Stimulated activated naive CD8-positive, alpha-beta T cell treated with anti-CD3 and anti-CD28 coated beads, Interleukin-15, amount 100 ng/mL, for 72 hours (primary cell): Measurements from ENCODE around the gene ZNF778.
"Not testable (repeated sequence)": the region's sequence is repeated elsewhere in the genome, so short reads cannot be mapped to it uniquely, and the experiment has no call there.

Experiments used
- ATAC-seq: fragments of 150-1000 bp; cut with Tn5 transposase; 2 replicates; pipeline ENCODE4 v1.10.0; 2021; ENCODE audit warnings: mild to moderate bottlenecking, moderate library complexity
- DNase-seq, 2 donors: peaks; one replicate each; pipeline ENCODE4 v3.0.0; 2021 to 2022
- H3K27ac Mint-ChIP-seq, 2 donors: one replicate each; pipeline ENCODE4 v1.8.0; 2022; ENCODE audit warnings: mild to moderate bottlenecking in 2 of 2, mixed read lengths in 2 of 2, moderate library complexity in 2 of 2
- H3K27me3 Mint-ChIP-seq: one replicate; pipeline ENCODE4 v1.8.0; 2022; ENCODE audit warnings: mixed read lengths
- H3K4me1 Mint-ChIP-seq: one replicate; pipeline ENCODE4 v1.8.0; 2022; ENCODE audit warnings: mild to moderate bottlenecking, mixed read lengths
- H3K4me3 Mint-ChIP-seq, 2 donors: one replicate each; pipeline ENCODE4 v1.8.0; 2022; ENCODE audit warnings: mild to moderate bottlenecking in 2 of 2, mixed read lengths in 2 of 2, moderate library complexity in 1 of 2
- H3K9me3 Mint-ChIP-seq, 2 donors: one replicate each; pipeline ENCODE4 v1.8.0; 2022; ENCODE audit warnings: mixed read lengths in 2 of 2

The ZNF778 gene

GRCh38 chr16:89246383-89246902, 28.9 kb downstream of the ZNF778 start:
- Mint-ChIP-seq H3K4me3 (peak overlapping the region; percentile 75 to 81), H3K9me3 (peaks cover 9 to 11% of the 10 kb centered on the region in 2 donors), H3K27ac (peak overlapping the region in 1 of 2 donors; percentile 48), H3K4me1 (peaks cover 31% of the 10 kb centered on the region), H3K27me3 (no peaks in the 10 kb centered on the region)
- no peak for ATAC-seq
- no peak for DNase-seq

DNA sequence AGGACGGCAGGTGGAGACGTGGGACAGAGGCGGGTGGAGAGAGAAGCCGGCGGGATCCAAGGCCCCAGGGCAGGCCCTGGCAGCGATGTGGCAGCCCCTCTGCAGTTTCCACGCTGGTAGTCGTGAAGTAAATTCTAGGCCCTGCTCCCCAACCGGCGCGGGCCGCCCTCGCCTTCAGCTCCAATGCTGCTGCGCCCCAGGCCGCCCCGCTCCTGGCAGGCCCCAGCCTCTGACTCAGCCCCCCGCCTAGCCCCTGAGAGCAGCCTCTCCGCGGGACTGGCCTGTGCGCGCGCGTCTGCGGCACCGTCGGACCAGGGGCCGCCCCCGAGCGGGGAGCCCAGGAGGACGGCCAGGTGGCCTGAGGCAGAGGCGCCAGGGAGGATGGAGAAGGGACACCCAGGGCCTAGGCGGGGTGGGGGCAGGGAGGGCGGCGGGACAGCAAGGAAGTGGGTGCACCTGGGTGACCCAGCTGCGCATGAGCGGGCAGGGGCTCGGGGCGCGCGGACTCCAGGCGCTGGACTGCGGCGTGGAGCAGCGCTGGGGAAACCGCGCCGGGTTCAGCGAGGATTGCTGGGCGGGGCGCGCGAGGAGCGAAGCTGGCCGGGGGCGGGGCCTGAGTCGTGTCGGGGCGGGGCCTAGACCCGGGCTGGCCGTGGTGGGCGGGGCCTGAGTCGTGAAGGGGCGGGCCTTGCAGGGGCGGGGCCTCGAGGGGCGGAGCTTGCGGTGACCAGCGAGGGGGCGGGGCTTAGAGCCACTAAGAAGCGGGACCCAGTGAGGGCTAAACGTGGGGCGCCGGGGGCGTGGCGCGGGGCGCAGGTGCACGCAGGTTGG, 29.6 kb downstream of the ZNF778 start:
- peak; percentile 85 for ATAC-seq
- H3K27me3 Mint-ChIP-seq: no peaks in the 10 kb centered on the region
- peak; percentile 90 to 95 for DNase-seq
- peaks cover 26% of the 10 kb centered on the region for H3K4me1 Mint-ChIP-seq
- peak overlapping the region in 1 of 2 donors; percentile 48 for H3K27ac Mint-ChIP-seq
- peak overlapping the region; percentile 75 to 81 for H3K4me3 Mint-ChIP-seq
- H3K9me3 Mint-ChIP-seq: peaks cover 9 to 11% of the 10 kb centered on the region in 2 donors

DNA sequence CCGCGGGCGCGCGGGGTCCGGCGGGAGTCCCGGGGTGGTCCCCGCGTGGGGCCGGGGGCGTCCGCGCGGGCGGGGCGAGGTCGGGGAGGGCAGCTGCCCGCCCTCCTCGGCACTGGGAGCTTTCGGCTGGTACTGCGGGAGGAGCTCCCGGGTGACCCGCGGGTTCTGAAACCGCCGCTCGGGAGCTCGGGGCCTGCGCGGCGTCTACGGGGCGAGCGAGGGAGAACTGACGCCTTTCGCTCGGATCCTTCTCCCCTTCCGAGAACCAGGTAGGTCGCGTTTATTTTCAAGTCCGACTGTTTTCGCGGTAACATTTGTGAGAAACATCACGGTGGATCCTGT, 30.2 kb downstream of the ZNF778 start:
- not testable (repeated sequence) for DNase-seq, H3K27me3 Mint-ChIP-seq, H3K27ac Mint-ChIP-seq
- H3K4me3 Mint-ChIP-seq: peak overlapping the region; percentile 75 to 81
- peaks cover 21% of the 10 kb centered on the region for H3K4me1 Mint-ChIP-seq
- ATAC-seq: peak; percentile 65
- H3K9me3 Mint-ChIP-seq: peaks cover 9 to 11% of the 10 kb centered on the region in 2 donors

DNA sequence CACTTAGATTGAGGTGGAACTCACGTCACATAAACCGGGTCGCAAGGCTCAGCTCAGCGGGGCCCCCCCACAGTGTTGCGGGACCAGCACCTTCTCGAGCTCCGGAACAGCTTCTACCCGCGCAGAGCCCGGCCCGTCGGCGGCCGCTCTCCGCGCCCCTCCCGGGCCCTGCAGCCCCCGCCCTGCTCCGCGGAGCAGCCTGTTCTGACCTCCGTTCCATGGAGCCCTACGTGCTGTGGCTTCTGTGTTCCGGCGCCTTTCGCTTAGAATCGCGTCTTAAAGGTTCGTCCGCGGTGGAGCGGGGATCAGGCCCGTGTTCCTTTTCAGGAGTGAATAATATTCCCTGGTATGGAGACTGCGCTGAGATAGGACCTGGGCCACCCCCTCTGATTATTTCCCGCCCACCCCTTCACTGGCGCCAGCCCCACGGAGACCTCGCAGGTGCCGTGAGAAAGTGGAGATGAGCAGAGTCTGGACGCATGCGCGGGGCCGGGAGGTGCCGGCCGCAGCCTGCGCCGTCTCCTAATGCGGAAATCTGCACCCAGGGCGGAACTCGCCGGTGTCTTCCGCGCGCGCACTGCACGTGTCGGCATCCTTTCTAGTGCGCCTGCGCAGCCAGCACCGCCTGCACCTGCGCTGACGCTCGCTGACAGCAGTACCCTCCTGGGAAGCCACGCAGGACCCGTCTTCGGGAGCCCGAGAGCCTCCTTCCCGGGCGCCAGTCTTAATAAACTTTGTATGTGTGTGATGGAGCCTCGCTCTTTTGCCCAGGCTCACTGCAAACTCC, 30.9 kb downstream of the ZNF778 start:
- Mint-ChIP-seq H3K27ac (no peak overlapping the region), H3K9me3 (peaks cover 9 to 11% of the 10 kb centered on the region in 2 donors), H3K4me1 (peaks cover 14% of the 10 kb centered on the region), H3K27me3 (no peaks in the 10 kb centered on the region), H3K4me3 (peak overlapping the region; percentile 75 to 81)
- no peak for DNase-seq
- peak; percentile 1 for ATAC-seq

- DNase-seq (no peak), ATAC-seq (no peak)
- Mint-ChIP-seq H3K9me3 (peaks cover 9 to 11% of the 10 kb centered on the region in 2 donors), H3K27ac (no peak overlapping the region), H3K4me3 (no peak overlapping the region), H3K4me1 (peaks cover 21% of the 10 kb centered on the region), H3K27me3 (peaks cover 34% of the 10 kb centered on the region)
These were observed 36.2 kb downstream of the ZNF778 start for GRCh38 chr16:89253548-89254287.

GRCh38 chr16:89256651-89257254, 39.2 kb downstream of the ZNF778 start:
- Mint-ChIP-seq H3K4me3 (peak overlapping the region; percentile 67 to 82), H3K4me1 (peaks cover 25% of the 10 kb centered on the region), H3K27me3 (peaks cover 44% of the 10 kb centered on the region), H3K27ac (peak overlapping the region in 1 of 2 donors; percentile 86), H3K9me3 (no peaks in the 10 kb centered on the region)
- peak; percentile 76 to 78 for DNase-seq
- ATAC-seq: peak; percentile 98

DNA sequence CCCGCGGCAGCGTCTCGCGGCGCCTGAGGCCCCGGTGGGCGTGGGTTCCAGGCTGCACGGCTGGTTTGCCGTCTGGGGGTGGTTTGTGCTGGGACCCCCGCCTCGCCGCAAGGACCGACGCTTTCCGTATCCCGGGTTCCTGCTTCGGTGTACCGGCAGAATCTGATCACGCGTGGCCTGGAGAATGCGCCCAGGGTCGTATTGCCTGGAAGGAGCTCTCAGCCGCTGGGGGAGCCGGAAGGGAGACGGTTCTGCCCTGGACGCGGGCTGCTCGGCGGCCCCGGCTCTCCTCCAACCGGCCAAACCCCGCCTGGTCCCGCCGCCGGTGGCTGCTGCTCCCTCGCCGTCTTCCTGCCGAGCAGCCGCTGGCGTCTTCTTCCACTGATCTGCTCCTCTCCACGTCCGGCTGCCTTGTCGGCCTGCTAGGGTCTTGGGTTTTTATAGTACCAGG, 39.8 kb downstream of the ZNF778 start:
- Mint-ChIP-seq H3K27ac (no peak overlapping the region), H3K9me3 (no peaks in the 10 kb centered on the region), H3K4me3 (peak overlapping the region; percentile 59 to 82), H3K27me3 (peaks cover 44% of the 10 kb centered on the region), H3K4me1 (peaks cover 31% of the 10 kb centered on the region)
- no peak for DNase-seq
- peak; percentile 49 for ATAC-seq

GRCh38 chr16:89257757-89258465, 40.4 kb downstream of the ZNF778 start:
- ATAC-seq (no peak), DNase-seq (no peak)
- H3K4me3 Mint-ChIP-seq: peak overlapping the region; percentile 59 to 82
- no peak overlapping the region for H3K27ac Mint-ChIP-seq
- H3K27me3 Mint-ChIP-seq: peaks cover 44% of the 10 kb centered on the region
- H3K9me3 Mint-ChIP-seq: no peaks in the 10 kb centered on the region
- H3K4me1 Mint-ChIP-seq: peaks cover 32% of the 10 kb centered on the region

DNA sequence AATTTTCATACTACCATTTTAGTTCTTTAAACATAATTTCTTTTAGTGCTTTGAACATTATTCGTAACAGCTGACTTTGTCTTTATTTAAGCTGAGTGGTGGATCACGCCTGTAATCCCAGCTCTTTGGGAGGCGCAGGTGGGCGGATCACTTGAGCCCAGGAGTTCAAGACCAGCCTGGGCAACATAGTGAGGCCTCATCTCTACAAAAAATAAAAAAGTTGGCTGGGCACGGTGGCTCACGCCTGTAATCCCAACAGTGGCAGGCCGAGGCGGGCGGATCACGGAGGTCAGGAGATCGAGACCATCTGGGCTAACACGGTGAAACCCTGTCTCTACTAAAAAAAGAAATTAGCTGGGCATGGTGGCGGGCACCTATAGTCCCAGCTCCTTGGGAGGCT, 42.4 kb downstream of the ZNF778 start:
- peaks cover 32% of the 10 kb centered on the region for H3K4me1 Mint-ChIP-seq
- H3K9me3 Mint-ChIP-seq, H3K4me3 Mint-ChIP-seq, DNase-seq, H3K27ac Mint-ChIP-seq, ATAC-seq: not testable (repeated sequence)
- H3K27me3 Mint-ChIP-seq: peaks cover 44% of the 10 kb centered on the region

DNA sequence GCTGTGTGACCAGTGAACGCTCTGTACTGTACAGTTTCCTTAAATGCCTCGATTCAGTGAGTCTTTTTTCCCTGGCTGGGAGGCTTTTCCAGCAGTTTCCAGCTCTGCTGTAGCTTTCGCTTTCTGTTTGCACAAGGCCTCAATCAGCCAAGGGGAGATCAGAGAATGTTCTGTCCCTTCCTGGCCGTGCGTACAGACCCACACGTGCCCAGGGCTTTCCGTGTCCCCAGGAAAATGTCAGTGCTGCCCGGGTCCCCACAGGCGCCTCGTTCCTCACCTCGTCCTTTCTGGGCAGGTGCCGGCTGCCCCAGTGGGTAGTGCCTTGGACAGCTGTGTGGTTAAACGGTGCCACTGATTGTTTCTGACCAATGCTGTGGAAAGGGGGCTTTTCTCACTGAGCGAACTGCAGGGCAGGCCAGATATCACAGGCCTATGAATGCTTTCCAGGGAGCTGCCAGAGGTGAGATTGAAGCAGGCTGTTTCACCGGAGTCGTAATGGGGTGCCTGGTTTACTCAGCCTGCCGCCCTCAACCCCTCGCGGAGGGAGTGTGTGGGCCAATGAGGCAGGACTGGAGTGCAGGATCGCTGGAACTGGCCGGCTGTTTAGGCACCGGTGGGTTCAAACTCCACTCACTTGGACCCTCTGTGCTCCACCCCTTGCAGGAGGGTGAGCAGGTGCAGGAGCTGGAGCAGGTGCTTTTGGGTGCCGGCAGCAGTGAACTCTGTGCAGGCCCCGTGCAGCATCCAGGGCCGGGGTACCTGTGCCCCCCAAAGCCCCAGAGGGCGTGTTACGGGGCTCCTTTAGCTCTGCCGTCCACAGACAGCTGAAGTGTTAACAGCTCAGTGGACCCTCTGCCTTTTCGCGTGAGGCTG, 44.4 kb downstream of the ZNF778 start:
- Mint-ChIP-seq H3K27ac (peak overlapping the region in 1 of 2 donors; percentile 9), H3K4me3 (no peak overlapping the region), H3K9me3 (no peaks in the 10 kb centered on the region), H3K27me3 (peaks cover 27% of the 10 kb centered on the region), H3K4me1 (peaks cover 33% of the 10 kb centered on the region)
- DNase-seq (no peak), ATAC-seq (peak; percentile 12)

DNA sequence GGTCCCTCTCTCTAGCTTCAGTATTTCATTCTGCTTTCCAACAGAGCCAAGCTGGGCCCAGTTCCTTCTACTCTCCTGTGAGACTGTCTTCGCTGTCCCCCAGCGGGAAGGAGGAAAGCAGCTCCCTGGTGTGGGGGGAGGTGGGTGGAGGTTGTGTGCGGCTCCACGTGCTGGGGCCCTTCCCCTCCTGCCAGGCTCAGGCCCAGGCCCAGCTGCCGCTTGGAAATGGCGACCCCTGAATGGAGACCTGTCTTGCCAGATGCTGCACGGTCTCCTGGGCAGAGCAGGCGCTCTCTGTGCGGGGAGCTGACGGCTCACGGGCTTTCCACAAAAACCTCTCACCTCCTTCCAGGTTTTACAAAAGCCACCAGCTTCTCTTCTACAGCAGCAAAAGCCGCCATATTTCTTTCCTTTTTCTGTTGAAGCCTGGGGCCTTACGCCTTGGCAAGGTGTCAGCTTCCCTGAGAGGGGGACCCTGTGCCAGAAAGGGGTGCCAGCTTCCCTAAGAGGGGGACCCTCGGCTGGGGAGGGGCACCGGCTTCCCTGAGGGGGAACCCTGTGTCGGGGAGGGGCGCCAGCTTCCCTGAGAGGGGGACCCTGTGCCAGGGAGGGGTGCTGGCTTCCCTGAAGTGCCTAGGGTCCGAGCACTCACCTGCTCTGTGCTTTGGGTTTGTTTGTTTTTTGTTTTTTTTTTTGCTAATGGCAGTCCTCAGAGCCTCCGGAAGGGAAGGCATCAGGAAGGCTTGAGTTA, 47.5 kb downstream of the ZNF778 start:
- Mint-ChIP-seq H3K9me3 (no peaks in the 10 kb centered on the region), H3K4me1 (peaks cover 20% of the 10 kb centered on the region), H3K4me3 (no peak overlapping the region), H3K27ac (peak overlapping the region; percentile 25 to 90), H3K27me3 (no peaks in the 10 kb centered on the region)
- ATAC-seq (peak; percentile 13), DNase-seq (no peak)

GRCh38 chr16:89265647-89266046, 48.1 kb downstream of the ZNF778 start:
- Mint-ChIP-seq H3K4me3 (no peak overlapping the region), H3K4me1 (peaks cover 20% of the 10 kb centered on the region), H3K9me3 (no peaks in the 10 kb centered on the region), H3K27ac (peak overlapping the region in 1 of 2 donors; percentile 90), H3K27me3 (no peaks in the 10 kb centered on the region)
- ATAC-seq (peak; percentile 4), DNase-seq (no peak)

DNA sequence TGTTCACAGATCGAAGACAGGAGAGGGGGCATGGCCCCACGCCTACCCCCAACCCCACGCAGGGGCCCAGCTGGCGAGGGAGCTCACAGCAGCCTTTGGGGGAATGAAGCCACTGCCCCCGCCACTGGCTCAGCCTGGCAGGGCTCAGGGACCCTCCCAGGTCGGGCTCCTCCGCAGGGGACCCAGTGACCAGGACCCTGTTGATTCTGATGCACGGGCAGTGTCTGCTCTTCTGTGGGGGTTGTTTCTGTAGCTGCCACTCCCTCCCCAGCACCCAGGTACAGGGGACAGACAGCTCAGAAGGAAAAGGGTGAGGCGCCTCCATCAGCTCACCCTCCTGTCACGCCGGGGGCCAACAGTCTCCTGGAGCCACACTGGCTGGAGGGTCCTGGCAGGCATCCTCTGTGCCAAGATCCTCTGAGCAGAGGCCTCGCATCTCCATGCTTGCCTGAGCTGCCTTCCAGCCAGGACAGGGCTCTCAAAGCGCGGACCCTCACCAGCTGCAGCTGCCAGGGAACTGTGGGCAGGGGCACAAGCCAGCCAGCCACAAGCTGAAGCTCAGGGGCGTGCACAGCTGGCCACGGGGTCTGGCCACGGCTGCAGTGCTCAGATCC, 49.1 kb downstream of the ZNF778 start:
- H3K4me3 Mint-ChIP-seq: peak overlapping the region in 1 of 2 donors; percentile 15
- peak; percentile 10 for ATAC-seq
- peaks cover 16% of the 10 kb centered on the region for H3K4me1 Mint-ChIP-seq
- no peaks in the 10 kb centered on the region for H3K9me3 Mint-ChIP-seq
- H3K27me3 Mint-ChIP-seq: no peaks in the 10 kb centered on the region
- no peak for DNase-seq
- H3K27ac Mint-ChIP-seq: peak overlapping the region in 1 of 2 donors; percentile 85
